Measurements from ENCODE around the gene RSPH6A. TPM values are rescaled to one million over a fixed set of nuclear protein-coding genes. Genes with fewer than 3 reads are reported as not detected.

Gene RSPH6A
- total and polyA plus RNA-seq, 10 of the 15 experiments (the other 5 are each of a cell fraction or from before 2014, with no cell fraction given), result 0.03 to 0.41 (median 0.22) TPM; not detected in 4

GRCh38 chr19:45768984-45769782 is 45.9 kb downstream of the RSPH6A start, which contains the start of gene SIX5 (continued):
- TF ChIP-seq, protein P1, sequence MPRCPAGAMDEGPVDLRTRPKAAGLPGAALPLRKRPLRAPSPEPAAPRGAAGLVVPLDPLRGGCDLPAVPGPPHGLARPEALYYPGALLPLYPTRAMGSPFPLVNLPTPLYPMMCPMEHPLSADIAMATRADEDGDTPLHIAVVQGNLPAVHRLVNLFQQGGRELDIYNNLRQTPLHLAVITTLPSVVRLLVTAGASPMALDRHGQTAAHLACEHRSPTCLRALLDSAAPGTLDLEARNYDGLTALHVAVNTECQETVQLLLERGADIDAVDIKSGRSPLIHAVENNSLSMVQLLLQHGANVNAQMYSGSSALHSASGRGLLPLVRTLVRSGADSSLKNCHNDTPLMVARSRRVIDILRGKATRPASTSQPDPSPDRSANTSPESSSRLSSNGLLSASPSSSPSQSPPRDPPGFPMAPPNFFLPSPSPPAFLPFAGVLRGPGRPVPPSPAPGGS (IDR thresholded peaks at IDR 0.05; ENCODE audit: borderline replicate concordance, insufficient read depth, low read depth, low read length, poor library complexity, severe bottlenecking), result peak; percentile 93
- TF ChIP-seq BCL11A (IDR thresholded peaks at IDR 0.05; ENCODE audit: low read depth, low read length) (no peak), RFX5 (IDR thresholded peaks at IDR 0.05; ENCODE audit: low read depth, low read length) (peak; percentile 74), EZH2 (IDR thresholded peaks at IDR 0.05; ENCODE audit: borderline replicate concordance, control insufficient read depth, low read depth, low read length) (no peak), NFXL1 (IDR thresholded peaks at IDR 0.05; ENCODE audit: borderline replicate concordance) (no peak), CREB1 (IDR thresholded peaks at IDR 0.05; ENCODE audit: low read depth) (no peak), PML (IDR thresholded peaks at IDR 0.05; ENCODE audit: low read length) (0 out of 2 replicates have a peak, but pooled peaks have one; percentile 47), FOXM1 (IDR thresholded peaks at IDR 0.05; ENCODE audit: low read depth, low read length) (no peak), SMARCA5 (IDR thresholded peaks at IDR 0.05) (no peak), SMAD5 (IDR thresholded peaks at IDR 0.05; ENCODE audit: low read depth) (0 out of 2 replicates have a peak, but pooled peaks have one; percentile 36), RUNX3 (IDR thresholded peaks at IDR 0.05; ENCODE audit: low read length) (peak; percentile 74), ZNF274 (IDR thresholded peaks at IDR 0.05; ENCODE audit: insufficient read depth, insufficient read length) (no peak), IKZF1 (conservative IDR thresholded peaks at IDR 0.05) (peak; percentile 65), NFIC (IDR thresholded peaks at IDR 0.05; ENCODE audit: low read depth, low read length) (no peak), ZBTB33 (IDR thresholded peaks at IDR 0.05) (no peak), SRF (IDR thresholded peaks at IDR 0.05; ENCODE audit: low read depth in 2 of 2, low read length in 2 of 2) (no peak), ZBED1 (IDR thresholded peaks at IDR 0.05; ENCODE audit: borderline replicate concordance) (no peak), YY1 (IDR thresholded peaks at IDR 0.05; ENCODE audit: low read depth, low read length) (peak; percentile 75), STAT3 (IDR thresholded peaks at IDR 0.05; ENCODE audit: low read depth, low read length) (no peak), RAD51 (IDR thresholded peaks at IDR 0.05) (no peak), RB1 (IDR thresholded peaks at IDR 0.05; ENCODE audit: borderline replicate concordance) (0 out of 2 replicates have a peak, but pooled peaks have one; percentile 14), IRF4 (IDR thresholded peaks at IDR 0.05; ENCODE audit: low read depth, low read length) (no peak), ZNF384 (IDR thresholded peaks at IDR 0.05; ENCODE audit: borderline replicate concordance, low read depth, low read length) (0 out of 2 replicates have a peak, but pooled peaks have one; percentile 5)
- TF ChIP-seq, protein P2, sequence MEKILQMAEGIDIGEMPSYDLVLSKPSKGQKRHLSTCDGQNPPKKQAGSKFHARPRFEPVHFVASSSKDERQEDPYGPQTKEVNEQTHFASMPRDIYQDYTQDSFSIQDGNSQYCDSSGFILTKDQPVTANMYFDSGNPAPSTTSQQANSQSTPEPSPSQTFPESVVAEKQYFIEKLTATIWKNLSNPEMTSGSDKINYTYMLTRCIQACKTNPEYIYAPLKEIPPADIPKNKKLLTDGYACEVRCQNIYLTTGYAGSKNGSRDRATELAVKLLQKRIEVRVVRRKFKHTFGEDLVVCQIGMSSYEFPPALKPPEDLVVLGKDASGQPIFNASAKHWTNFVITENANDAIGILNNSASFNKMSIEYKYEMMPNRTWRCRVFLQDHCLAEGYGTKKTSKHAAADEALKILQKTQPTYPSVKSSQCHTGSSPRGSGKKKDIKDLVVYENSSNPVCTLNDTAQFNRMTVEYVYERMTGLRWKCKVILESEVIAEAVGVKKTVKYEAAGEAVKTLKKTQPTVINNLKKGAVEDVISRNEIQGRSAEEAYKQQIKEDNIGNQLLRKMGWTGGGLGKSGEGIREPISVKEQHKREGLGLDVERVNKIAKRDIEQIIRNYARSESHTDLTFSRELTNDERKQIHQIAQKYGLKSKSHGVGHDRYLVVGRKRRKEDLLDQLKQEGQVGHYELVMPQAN (conservative IDR thresholded peaks at IDR 0.05), result peak; percentile 89
- TF ChIP-seq, protein P3, sequence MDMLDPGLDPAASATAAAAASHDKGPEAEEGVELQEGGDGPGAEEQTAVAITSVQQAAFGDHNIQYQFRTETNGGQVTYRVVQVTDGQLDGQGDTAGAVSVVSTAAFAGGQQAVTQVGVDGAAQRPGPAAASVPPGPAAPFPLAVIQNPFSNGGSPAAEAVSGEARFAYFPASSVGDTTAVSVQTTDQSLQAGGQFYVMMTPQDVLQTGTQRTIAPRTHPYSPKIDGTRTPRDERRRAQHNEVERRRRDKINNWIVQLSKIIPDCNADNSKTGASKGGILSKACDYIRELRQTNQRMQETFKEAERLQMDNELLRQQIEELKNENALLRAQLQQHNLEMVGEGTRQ (IDR thresholded peaks at IDR 0.05; ENCODE audit: borderline replicate concordance, low read depth, low read length), result no peak
